ENCODE measurements around the gene TIE1. TPM values are rescaled to one million over a fixed set of nuclear protein-coding genes. Genes with fewer than 3 reads are reported as not detected.

The TIE1 gene
- total and polyA plus RNA-seq, 2 of the 13 experiments (the other 11 are each of a cell fraction or from before 2014, with no cell fraction given): 0.58 to 0.84 TPM

GRCh38 chr1:43282220-43283195 is 18.3 kb upstream of the TIE1 start (continued):
- no peak for TF ChIP-seq AFF4 (CRISPR knock-in tag; IDR thresholded peaks at IDR 0.05)
- no peak for TF ChIP-seq ZNF17 (CRISPR knock-in tag; IDR thresholded peaks at IDR 0.05)
- no peak for TF ChIP-seq LCORL (IDR thresholded peaks at IDR 0.05)
- peak; percentile 84 for TF ChIP-seq LCORL (CRISPR knock-in tag; IDR thresholded peaks at IDR 0.05)
- no peak for TF ChIP-seq CREB1 (IDR thresholded peaks at IDR 0.05)
- TF ChIP-seq CREB1 (CRISPR knock-in tag; IDR thresholded peaks at IDR 0.05): 0 out of 2 replicates have a peak, but pooled peaks have one; percentile 22
- TF ChIP-seq ARNT (IDR thresholded peaks at IDR 0.05): no peak
- TF ChIP-seq ZSCAN12 (CRISPR knock-in tag; IDR thresholded peaks at IDR 0.05): no peak
- no peak for TF ChIP-seq PTBP1 (IDR thresholded peaks at IDR 0.05; ENCODE audit: low read depth, low read length, poor library complexity, severe bottlenecking)
- TF ChIP-seq ZSCAN29 (CRISPR knock-in tag; conservative IDR thresholded peaks at IDR 0.05): no peak
- TF ChIP-seq SP4 (CRISPR knock-in tag; IDR thresholded peaks at IDR 0.05): no peak
- TF ChIP-seq ATF5 (CRISPR knock-in tag; IDR thresholded peaks at IDR 0.05; ENCODE audit: low read depth): no peak
- no peak for TF ChIP-seq ZNF343 (CRISPR knock-in tag; IDR thresholded peaks at IDR 0.05)
- no peak for TF ChIP-seq HES4 (CRISPR knock-in tag; IDR thresholded peaks at IDR 0.05; ENCODE audit: borderline replicate concordance)
- TF ChIP-seq ZXDC (CRISPR knock-in tag; IDR thresholded peaks at IDR 0.05): no peak
- TF ChIP-seq ZNF431 (CRISPR knock-in tag; IDR thresholded peaks at IDR 0.05; ENCODE audit: borderline replicate concordance, low read depth): 0 out of 2 replicates have a peak, but pooled peaks have one; percentile 39
- TF ChIP-seq ZNF138 (CRISPR knock-in tag; IDR thresholded peaks at IDR 0.05; ENCODE audit: low read depth): no peak
- TF ChIP-seq HINFP (CRISPR knock-in tag; IDR thresholded peaks at IDR 0.05; ENCODE audit: low read depth): no peak
- TF ChIP-seq ZNF784 (CRISPR knock-in tag; IDR thresholded peaks at IDR 0.05; ENCODE audit: borderline replicate concordance): no peak
- TF ChIP-seq ZNF839 (CRISPR knock-in tag; IDR thresholded peaks at IDR 0.05; ENCODE audit: borderline replicate concordance): no peak

Data from HepG2 (cell line).